GM23338 (cell line): ENCODE data around the gene LAMA1. TPM values are rescaled to one million over a fixed set of nuclear protein-coding genes. Genes with fewer than 3 reads are reported as not detected.

Experiments
- ATAC-seq: fragments of 200-7000 bp; cut with Tn5 transposase; 3 replicates; pipeline ENCODE4 v1.9.1; 2020
- DNase-seq: peaks from one replicate; pipeline ENCODE4 v3.0.0-alpha.2; 2015; ENCODE audit warnings: low spot score
- H2AFZ ChIP-seq: fragments of 200-600 bp; sonication (generic); 2 replicates; pipeline ENCODE4 v1.8.0; 2016; ENCODE audit warnings: antibody characterized with exemption, mild to moderate bottlenecking, moderate library complexity
- H3F3A ChIP-seq: fragments of 200-600 bp; sonication (generic); replicated peaks from 2 replicates; pipeline ENCODE4 v1.8.0; 2017; ENCODE audit warnings: antibody characterized with exemption, mixed run types, low read depth
- H3K27ac ChIP-seq: fragments of 200-600 bp; sonication (generic); 2 replicates; pipeline ENCODE4 v1.6.1; 2016; ENCODE audit warnings: low read depth
- H3K27me3 ChIP-seq: fragments of 200-600 bp; sonication (generic); 2 replicates; pipeline ENCODE4 v1.8.0; 2016; ENCODE audit warnings: mild to moderate bottlenecking, mixed run types, moderate library complexity; ENCODE audit not compliant: insufficient read depth
- H3K36me3 ChIP-seq: fragments of 200-600 bp; sonication (generic); 2 replicates; pipeline ENCODE4 v1.8.0; 2016; ENCODE audit warnings: mild to moderate bottlenecking; ENCODE audit not compliant: insufficient read depth
- H3K4me1 ChIP-seq: fragments of 200-600 bp; sonication (generic); 2 replicates; pipeline ENCODE4 v1.8.0; 2016; ENCODE audit warnings: mild to moderate bottlenecking, moderate library complexity; ENCODE audit not compliant: insufficient read depth
- H3K4me2 ChIP-seq: fragments of 200-600 bp; sonication (generic); 2 replicates; pipeline ENCODE4 v1.7.1; 2017; ENCODE audit warnings: mixed run types
- H3K4me3 ChIP-seq: fragments of 200-600 bp; sonication (generic); 2 replicates; pipeline ENCODE4 v1.6.1; 2016; ENCODE audit warnings: mixed run types
- H3K79me2 ChIP-seq: fragments of 200-600 bp; sonication (generic); replicated peaks from 2 replicates; pipeline ENCODE4 v1.8.0; 2017; ENCODE audit warnings: mild to moderate bottlenecking; ENCODE audit not compliant: insufficient read depth
- H3K9me2 ChIP-seq: fragments of 200-600 bp; sonication (generic); 2 replicates; pipeline ENCODE4 v1.8.0; 2017; ENCODE audit not compliant: insufficient read depth
- H4K20me1 ChIP-seq: fragments of 200-600 bp; sonication (generic); replicated peaks from 2 replicates; pipeline ENCODE4 v1.8.0; 2017; ENCODE audit warnings: mild to moderate bottlenecking; ENCODE audit not compliant: insufficient read depth
- H3K27ac Mint-ChIP-seq: 2 replicates; pipeline ENCODE4 v1.8.0; 2020; ENCODE audit warnings: inconsistent platforms, mild to moderate bottlenecking, moderate library complexity, mixed read lengths
- H3K27me3 Mint-ChIP-seq: 3 replicates; pipeline ENCODE4 v1.8.0; 2022; ENCODE audit warnings: low read depth, mild to moderate bottlenecking, moderate library complexity, mixed read lengths, inconsistent platforms; ENCODE audit not compliant: insufficient read depth, poor library complexity
- H3K36me3 Mint-ChIP-seq: 3 replicates; pipeline ENCODE4 v1.8.0; 2021; ENCODE audit warnings: low read depth, mild to moderate bottlenecking, inconsistent platforms, moderate library complexity, mixed read lengths
- H3K4me1 Mint-ChIP-seq: 3 replicates; pipeline ENCODE4 v1.8.0; 2020; ENCODE audit warnings: mild to moderate bottlenecking, inconsistent platforms, mixed read lengths
- H3K4me3 Mint-ChIP-seq: 3 replicates; pipeline ENCODE4 v1.8.0; 2021; ENCODE audit warnings: moderate library complexity, mild to moderate bottlenecking, inconsistent platforms, mixed read lengths
- H3K9me3 Mint-ChIP-seq: 3 replicates; pipeline ENCODE4 v1.8.0; 2020; ENCODE audit warnings: moderate library complexity, mild to moderate bottlenecking, inconsistent platforms, mixed read lengths
- EZH2 ChIP-seq: fragments of 200-600 bp; sonication (generic); IDR thresholded peaks from one replicate; pipeline ENCODE4 v1.8.0; 2017; ENCODE audit warnings: antibody characterized with exemption, mild to moderate bottlenecking, low read depth; ENCODE audit not compliant: unreplicated experiment
- EZH2phosphoT487 ChIP-seq: fragments of 200-600 bp; sonication (generic); IDR thresholded peaks from one replicate; pipeline ENCODE4 v1.8.1; 2018; ENCODE audit warnings: antibody characterized with exemption; ENCODE audit not compliant: unreplicated experiment
- JUNB ChIP-seq: IDR thresholded peaks from one replicate; pipeline ENCODE4 v1.6.1; 2016; ENCODE audit warnings: antibody characterized with exemption; ENCODE audit not compliant: unreplicated experiment
- NANOG ChIP-seq: IDR thresholded peaks from 2 replicates; pipeline ENCODE4 v1.6.1; 2016; ENCODE audit warnings: antibody characterized with exemption, borderline replicate concordance
- STAT1 ChIP-seq: IDR thresholded peaks from one replicate; pipeline ENCODE4 v1.6.1; 2016; ENCODE audit warnings: antibody characterized with exemption; ENCODE audit not compliant: unreplicated experiment
- polyA plus RNA-seq: library from polyadenylated mRNA; unstranded; fragments of >200 nt; fragmentation: Nextera tagmentation; extraction: Ambion mirVana; gene quantifications from 2 replicates; pipeline ENCODE4 v1.2.1, GENCODE V29; 2016
- total RNA-seq: library from RNA; depleted of rRNA; stranded (reverse); fragments of >200 nt; shearing (Covaris generic); gene quantifications from 2 replicates; pipeline ENCODE4 v1.2.3, GENCODE V29; 2014
- TF ChIP-seq, protein P1 (sequence below): IDR thresholded peaks from one replicate; pipeline ENCODE4 v1.6.1; 2018; ENCODE audit warnings: antibody characterized with exemption; ENCODE audit not compliant: unreplicated experiment
- TF ChIP-seq, protein P2 (sequence below): IDR thresholded peaks from 2 replicates; pipeline ENCODE4 v1.6.1; 2016; ENCODE audit warnings: antibody characterized with exemption
- TF ChIP-seq, protein P3 (sequence below): fragments of 250-450 bp; sonication (Bioruptor Pico); IDR thresholded peaks from 2 replicates; pipeline ENCODE4 v1.5.0; 2020; ENCODE audit warnings: mild to moderate bottlenecking, moderate library complexity

LAMA1 gene
- total and polyA plus RNA-seq, 2 experiments from 2014 or later: 14.8 to 52.3 TPM

DNA sequence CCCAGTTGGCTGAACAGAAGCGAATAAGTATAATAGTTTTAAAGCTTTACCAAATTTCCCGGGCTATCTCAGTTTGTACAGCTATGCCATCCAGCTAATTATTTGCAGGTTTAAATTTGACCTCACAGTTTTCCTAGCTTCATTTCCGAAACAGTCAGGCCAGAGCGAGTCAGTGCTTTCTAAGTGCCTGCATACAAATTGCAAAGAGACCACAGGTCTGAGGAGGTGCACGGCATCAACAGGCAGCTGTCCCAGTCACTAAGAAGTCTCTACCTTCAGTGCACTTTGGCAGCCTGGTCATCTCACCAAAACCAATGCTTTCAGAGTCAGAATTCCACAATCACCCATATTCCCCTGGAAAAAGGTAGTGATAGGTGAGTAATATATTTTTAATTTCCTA, 51.9 kb downstream of the LAMA1 start:
- Histone ChIP-seq H3K4me2 (no peak overlapping the region), H3K4me1 (no peaks in the 10 kb centered on the region; the same call in 1 of the 2 replicates), H3K9me2 (no peaks in the 10 kb centered on the region), H3K36me3 (no peaks in the 10 kb centered on the region), H3K4me3 (no peak overlapping the region), H2AFZ (no peak overlapping the region), H3F3A (no peaks in the 10 kb centered on the region), H4K20me1 (no peaks in the 10 kb centered on the region), H3K79me2 (no peaks in the 10 kb centered on the region), H3K27ac (no peak overlapping the region), H3K27me3 (no peaks in the 10 kb centered on the region)
- ATAC-seq (no peak), DNase-seq (no peak)
- Mint-ChIP-seq H3K36me3 (no peaks in the 10 kb centered on the region), H3K27ac (no peak overlapping the region), H3K4me1 (peaks cover 14% of the 10 kb centered on the region), H3K4me3 (no peak overlapping the region), H3K27me3 (peaks cover 1% of the 10 kb centered on the region), H3K9me3 (no peaks in the 10 kb centered on the region)
- no peak for TF ChIP-seq EZH2phosphoT487
- TF ChIP-seq, protein P1, sequence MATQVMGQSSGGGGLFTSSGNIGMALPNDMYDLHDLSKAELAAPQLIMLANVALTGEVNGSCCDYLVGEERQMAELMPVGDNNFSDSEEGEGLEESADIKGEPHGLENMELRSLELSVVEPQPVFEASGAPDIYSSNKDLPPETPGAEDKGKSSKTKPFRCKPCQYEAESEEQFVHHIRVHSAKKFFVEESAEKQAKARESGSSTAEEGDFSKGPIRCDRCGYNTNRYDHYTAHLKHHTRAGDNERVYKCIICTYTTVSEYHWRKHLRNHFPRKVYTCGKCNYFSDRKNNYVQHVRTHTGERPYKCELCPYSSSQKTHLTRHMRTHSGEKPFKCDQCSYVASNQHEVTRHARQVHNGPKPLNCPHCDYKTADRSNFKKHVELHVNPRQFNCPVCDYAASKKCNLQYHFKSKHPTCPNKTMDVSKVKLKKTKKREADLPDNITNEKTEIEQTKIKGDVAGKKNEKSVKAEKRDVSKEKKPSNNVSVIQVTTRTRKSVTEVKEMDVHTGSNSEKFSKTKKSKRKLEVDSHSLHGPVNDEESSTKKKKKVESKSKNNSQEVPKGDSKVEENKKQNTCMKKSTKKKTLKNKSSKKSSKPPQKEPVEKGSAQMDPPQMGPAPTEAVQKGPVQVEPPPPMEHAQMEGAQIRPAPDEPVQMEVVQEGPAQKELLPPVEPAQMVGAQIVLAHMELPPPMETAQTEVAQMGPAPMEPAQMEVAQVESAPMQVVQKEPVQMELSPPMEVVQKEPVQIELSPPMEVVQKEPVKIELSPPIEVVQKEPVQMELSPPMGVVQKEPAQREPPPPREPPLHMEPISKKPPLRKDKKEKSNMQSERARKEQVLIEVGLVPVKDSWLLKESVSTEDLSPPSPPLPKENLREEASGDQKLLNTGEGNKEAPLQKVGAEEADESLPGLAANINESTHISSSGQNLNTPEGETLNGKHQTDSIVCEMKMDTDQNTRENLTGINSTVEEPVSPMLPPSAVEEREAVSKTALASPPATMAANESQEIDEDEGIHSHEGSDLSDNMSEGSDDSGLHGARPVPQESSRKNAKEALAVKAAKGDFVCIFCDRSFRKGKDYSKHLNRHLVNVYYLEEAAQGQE: no peak
- no peak for TF ChIP-seq JUNB
- TF ChIP-seq, protein P2, sequence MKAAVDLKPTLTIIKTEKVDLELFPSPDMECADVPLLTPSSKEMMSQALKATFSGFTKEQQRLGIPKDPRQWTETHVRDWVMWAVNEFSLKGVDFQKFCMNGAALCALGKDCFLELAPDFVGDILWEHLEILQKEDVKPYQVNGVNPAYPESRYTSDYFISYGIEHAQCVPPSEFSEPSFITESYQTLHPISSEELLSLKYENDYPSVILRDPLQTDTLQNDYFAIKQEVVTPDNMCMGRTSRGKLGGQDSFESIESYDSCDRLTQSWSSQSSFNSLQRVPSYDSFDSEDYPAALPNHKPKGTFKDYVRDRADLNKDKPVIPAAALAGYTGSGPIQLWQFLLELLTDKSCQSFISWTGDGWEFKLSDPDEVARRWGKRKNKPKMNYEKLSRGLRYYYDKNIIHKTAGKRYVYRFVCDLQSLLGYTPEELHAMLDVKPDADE: no peak
- no peak for TF ChIP-seq NANOG
- TF ChIP-seq EZH2: no peak
- TF ChIP-seq, protein P3, sequence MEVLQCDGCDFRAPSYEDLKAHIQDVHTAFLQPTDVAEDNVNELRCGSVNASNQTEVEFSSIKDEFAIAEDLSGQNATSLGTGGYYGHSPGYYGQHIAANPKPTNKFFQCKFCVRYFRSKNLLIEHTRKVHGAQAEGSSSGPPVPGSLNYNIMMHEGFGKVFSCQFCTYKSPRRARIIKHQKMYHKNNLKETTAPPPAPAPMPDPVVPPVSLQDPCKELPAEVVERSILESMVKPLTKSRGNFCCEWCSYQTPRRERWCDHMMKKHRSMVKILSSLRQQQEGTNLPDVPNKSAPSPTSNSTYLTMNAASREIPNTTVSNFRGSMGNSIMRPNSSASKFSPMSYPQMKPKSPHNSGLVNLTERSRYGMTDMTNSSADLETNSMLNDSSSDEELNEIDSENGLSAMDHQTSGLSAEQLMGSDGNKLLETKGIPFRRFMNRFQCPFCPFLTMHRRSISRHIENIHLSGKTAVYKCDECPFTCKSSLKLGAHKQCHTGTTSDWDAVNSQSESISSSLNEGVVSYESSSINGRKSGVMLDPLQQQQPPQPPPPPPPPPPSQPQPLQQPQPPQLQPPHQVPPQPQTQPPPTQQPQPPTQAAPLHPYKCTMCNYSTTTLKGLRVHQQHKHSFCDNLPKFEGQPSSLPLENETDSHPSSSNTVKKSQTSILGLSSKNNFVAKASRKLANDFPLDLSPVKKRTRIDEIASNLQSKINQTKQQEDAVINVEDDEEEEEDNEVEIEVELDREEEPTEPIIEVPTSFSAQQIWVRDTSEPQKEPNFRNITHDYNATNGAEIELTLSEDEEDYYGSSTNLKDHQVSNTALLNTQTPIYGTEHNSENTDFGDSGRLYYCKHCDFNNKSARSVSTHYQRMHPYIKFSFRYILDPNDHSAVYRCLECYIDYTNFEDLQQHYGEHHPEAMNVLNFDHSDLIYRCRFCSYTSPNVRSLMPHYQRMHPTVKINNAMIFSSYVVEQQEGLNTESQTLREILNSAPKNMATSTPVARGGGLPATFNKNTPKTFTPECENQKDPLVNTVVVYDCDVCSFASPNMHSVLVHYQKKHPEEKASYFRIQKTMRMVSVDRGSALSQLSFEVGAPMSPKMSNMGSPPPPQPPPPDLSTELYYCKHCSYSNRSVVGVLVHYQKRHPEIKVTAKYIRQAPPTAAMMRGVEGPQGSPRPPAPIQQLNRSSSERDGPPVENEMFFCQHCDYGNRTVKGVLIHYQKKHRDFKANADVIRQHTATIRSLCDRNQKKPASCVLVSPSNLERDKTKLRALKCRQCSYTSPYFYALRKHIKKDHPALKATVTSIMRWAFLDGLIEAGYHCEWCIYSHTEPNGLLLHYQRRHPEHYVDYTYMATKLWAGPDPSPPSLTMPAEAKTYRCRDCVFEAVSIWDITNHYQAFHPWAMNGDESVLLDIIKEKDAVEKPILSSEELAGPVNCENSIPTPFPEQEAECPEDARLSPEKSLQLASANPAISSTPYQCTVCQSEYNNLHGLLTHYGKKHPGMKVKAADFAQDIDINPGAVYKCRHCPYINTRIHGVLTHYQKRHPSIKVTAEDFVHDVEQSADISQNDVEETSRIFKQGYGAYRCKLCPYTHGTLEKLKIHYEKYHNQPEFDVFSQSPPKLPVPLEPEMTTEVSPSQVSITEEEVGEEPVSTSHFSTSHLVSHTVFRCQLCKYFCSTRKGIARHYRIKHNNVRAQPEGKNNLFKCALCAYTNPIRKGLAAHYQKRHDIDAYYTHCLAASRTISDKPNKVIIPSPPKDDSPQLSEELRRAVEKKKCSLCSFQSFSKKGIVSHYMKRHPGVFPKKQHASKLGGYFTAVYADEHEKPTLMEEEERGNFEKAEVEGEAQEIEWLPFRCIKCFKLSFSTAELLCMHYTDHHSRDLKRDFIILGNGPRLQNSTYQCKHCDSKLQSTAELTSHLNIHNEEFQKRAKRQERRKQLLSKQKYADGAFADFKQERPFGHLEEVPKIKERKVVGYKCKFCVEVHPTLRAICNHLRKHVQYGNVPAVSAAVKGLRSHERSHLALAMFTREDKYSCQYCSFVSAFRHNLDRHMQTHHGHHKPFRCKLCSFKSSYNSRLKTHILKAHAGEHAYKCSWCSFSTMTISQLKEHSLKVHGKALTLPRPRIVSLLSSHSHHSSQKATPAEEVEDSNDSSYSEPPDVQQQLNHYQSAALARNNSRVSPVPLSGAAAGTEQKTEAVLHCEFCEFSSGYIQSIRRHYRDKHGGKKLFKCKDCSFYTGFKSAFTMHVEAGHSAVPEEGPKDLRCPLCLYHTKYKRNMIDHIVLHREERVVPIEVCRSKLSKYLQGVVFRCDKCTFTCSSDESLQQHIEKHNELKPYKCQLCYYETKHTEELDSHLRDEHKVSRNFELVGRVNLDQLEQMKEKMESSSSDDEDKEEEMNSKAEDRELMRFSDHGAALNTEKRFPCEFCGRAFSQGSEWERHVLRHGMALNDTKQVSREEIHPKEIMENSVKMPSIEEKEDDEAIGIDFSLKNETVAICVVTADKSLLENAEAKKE (CRISPR knock-in tag): no peak
- no peak for TF ChIP-seq STAT1
